ENCODE data around the gene SPTBN4.
A peak's percentile ranks its signal among the peaks of the same experiment; 100 is the strongest.

Gene SPTBN4

DNA sequence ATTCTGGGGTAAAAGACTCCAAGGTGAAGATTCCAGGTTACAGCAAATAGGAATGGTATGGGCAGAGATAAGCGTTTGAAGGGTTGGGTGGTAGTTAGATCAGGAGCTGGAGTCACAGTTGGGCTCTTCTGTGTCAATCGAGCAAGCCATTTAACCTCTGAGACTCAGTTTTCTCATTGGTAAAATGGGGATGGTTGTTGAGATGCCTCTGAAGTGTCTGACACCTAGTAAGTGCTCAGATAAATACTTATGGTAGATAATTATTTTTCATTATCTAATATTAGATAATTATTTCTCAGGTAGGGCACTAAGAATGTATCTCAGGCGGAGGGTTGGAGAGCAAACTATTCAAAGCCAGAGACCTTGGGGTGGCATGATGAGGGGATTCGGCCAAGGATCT is 142.2 kb downstream of the SPTBN4 start:
- TF ChIP-seq, protein P1, sequence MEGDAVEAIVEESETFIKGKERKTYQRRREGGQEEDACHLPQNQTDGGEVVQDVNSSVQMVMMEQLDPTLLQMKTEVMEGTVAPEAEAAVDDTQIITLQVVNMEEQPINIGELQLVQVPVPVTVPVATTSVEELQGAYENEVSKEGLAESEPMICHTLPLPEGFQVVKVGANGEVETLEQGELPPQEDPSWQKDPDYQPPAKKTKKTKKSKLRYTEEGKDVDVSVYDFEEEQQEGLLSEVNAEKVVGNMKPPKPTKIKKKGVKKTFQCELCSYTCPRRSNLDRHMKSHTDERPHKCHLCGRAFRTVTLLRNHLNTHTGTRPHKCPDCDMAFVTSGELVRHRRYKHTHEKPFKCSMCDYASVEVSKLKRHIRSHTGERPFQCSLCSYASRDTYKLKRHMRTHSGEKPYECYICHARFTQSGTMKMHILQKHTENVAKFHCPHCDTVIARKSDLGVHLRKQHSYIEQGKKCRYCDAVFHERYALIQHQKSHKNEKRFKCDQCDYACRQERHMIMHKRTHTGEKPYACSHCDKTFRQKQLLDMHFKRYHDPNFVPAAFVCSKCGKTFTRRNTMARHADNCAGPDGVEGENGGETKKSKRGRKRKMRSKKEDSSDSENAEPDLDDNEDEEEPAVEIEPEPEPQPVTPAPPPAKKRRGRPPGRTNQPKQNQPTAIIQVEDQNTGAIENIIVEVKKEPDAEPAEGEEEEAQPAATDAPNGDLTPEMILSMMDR (IDR thresholded peaks at IDR 0.05; ENCODE audit: low read depth, low read length): no peak
- in situ Hi-C loops (cut with HindIII; ENCODE audit: low sequenced_read_pairs): no loop called here
- H3K4me3 ChIP-seq (ENCODE audit: low read depth, low read length): no peak overlapping the region
- DNase-seq (ENCODE audit: low read depth, low spot score): no peak

DNA sequence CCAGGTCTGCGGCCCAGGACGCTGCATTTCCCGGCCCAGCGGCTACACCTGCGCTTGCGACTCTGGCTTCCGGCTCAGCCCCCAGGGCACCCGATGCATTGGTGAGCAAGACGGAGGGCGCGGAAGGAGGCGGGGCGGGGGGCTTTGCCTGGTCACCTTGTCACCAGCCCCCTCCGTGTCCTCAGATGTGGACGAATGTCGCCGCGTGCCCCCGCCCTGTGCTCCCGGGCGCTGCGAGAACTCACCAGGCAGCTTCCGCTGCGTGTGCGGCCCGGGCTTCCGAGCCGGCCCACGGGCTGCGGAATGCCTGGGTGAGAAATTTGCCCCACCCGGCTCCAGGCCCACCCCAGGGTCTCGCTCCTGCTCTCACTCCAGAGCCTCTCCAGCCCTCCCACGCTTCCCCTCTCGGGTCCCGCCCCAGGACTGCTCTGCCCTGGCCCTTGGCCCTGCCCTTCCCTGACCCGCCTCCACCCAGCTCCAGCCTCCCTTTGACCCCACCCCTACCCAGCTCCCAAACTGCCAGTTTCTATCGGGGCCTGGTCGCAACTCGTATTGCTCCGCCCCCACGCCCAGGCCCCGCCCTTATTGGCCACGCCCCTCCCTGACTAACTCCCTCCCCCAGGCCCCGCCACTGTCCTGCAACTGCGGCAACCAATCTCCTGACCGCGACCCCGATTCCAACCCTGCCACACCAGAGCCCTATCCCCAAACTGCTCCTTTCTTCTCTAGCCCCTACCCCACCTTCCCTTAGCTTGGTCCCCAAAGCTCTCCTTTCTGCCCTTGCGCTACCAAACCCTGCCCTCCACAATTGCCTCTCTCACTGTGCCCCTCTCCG is 143.0 kb downstream of the SPTBN4 start:
- H3K4me3 ChIP-seq (ENCODE audit: low read depth, low read length): peak overlapping the region; percentile 42
- DNase-seq (ENCODE audit: low read depth, low spot score): peak; percentile 85
- TF ChIP-seq, protein P1 (IDR thresholded peaks at IDR 0.05; ENCODE audit: low read depth, low read length): no peak
- in situ Hi-C loops (cut with HindIII; ENCODE audit: low sequenced_read_pairs): no loop called here

DNA sequence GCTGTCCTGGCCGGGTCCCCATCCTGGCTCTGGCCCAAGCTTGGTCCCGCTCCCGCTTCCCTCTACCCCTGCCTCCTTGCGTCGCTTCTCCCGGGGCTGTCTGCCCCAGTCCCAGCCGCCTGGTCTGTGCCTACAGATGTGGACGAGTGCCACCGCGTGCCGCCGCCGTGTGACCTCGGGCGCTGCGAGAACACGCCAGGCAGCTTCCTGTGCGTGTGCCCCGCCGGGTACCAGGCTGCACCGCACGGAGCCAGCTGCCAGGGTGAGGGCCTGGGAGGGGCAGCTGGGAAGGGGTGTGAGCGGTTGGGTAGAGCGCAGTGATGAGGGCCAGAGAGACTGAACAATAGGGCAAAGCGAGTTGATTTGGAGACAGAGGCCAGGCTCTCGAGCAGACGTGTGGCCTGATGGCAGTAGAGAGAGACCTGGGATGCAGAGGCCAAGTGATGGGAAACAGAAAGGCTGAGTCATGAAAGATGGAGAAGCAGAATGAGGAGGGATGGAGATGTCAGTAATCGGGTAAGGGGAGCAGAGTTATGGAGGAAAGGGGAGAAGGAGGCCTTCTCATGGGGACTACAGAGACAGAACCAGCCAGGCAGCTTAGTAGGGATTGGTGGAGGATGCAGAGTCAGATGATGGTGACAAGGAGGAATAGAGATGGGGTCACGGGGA is 143.7 kb downstream of the SPTBN4 start:
- no peak for DNase-seq (ENCODE audit: low read depth, low spot score)

DNA sequence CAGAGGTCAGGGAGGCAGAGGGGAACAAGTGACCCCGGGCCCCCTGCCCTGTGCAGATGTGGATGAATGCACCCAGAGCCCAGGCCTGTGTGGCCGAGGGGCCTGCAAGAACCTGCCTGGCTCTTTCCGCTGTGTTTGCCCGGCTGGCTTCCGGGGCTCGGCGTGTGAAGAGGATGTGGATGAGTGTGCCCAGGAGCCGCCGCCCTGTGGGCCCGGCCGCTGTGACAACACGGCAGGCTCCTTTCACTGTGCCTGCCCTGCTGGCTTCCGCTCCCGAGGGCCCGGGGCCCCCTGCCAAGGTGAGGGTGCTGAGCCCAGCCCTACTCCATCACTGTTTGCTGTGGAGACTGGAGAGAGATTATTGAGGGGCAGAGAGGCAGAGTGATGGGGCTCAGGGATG is 144.3 kb downstream of the SPTBN4 start:
- H3K4me3 ChIP-seq (ENCODE audit: low read depth, low read length): no peak overlapping the region
- in situ Hi-C loops (cut with HindIII; ENCODE audit: low sequenced_read_pairs): no loop called here

More for the DNA sequence above, 143.7 kb downstream of the SPTBN4 start:
- peak overlapping the region; percentile 42 for H3K4me3 ChIP-seq (ENCODE audit: low read depth, low read length)
- TF ChIP-seq, protein P1 (IDR thresholded peaks at IDR 0.05; ENCODE audit: low read depth, low read length): no peak
- in situ Hi-C loops (cut with HindIII; ENCODE audit: low sequenced_read_pairs): no loop called here

DNA sequence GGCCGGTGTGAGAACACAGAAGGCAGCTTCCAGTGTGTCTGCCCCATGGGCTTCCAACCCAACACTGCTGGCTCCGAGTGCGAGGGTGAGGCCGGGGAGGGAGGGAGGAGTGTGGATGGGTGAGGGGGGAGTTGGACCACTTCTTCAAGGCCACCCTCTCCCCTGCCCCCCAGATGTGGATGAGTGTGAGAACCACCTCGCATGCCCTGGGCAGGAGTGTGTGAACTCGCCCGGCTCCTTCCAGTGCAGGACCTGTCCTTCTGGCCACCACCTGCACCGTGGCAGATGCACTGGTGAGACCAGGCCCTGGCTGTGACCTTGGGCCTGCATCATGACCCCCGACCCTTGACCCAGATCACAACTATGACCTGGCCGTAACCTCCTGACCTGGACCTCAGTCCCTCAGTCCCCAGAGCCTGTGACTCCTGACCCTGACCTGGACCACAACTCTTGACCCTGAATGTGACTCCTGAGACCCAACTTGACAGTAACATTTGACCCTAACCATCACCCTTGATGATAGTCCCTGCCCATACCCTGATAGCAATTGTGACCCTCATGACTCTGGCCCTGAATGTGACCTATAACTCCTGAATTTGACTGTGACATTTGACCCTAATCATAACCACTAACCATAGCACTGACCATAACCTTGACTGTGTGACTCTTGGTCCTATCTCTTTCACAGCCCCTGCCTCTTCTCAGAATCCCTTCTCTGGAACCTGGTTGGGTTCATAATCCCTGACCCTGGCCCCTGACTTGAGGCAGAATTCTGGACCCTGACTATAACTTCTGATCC is 145.3 kb downstream of the SPTBN4 start:
- TF ChIP-seq, protein P1 (IDR thresholded peaks at IDR 0.05; ENCODE audit: low read depth, low read length): no peak
- H3K4me3 ChIP-seq (ENCODE audit: low read depth, low read length): no peak overlapping the region
- DNase-seq (ENCODE audit: low read depth, low spot score): no peak
- in situ Hi-C loops (cut with HindIII; ENCODE audit: low sequenced_read_pairs): no loop called here

More for the DNA sequence above, 144.3 kb downstream of the SPTBN4 start:
- TF ChIP-seq, protein P1 (IDR thresholded peaks at IDR 0.05; ENCODE audit: low read depth, low read length): no peak
- DNase-seq (ENCODE audit: low read depth, low spot score): no peak

All from astrocyte of the spinal cord (primary cell).